ENCODE data around the gene MARCHF9.
A peak's percentile ranks its signal among the peaks of the same experiment; 100 is the strongest.
"Not testable (repeated sequence)": the region's sequence is repeated elsewhere in the genome, so short reads cannot be mapped to it uniquely, and the experiment has no call there.

MARCHF9 gene

GRCh38 chr12:57769594-57769993, 14.7 kb downstream of the MARCHF9 start:
- DNase-seq (ENCODE audit: low read depth in 3 of 3) = no peak

GRCh38 chr12:57770734-57771133, 15.8 kb downstream of the MARCHF9 start:
- DNase-seq (ENCODE audit: low read depth in 3 of 3) = no peak

GRCh38 chr12:57771236-57771872, 16.5 kb downstream of the MARCHF9 start:
- peak; percentile 86 to 94 (median 87) for DNase-seq (ENCODE audit: low read depth in 3 of 3)

GRCh38 chr12:57771873-57772428, 17.0 kb downstream of the MARCHF9 start, which contains the start of gene METTL1:
Gene METTL1, minus strand, starts transcription at chr12:57772105. Its CDS starts 22 bp downstream, at chr12:57772083.
- peak; percentile 86 to 95 (median 92) for DNase-seq (ENCODE audit: low read depth in 3 of 3)

GRCh38 chr12:57772429-57773322, 17.8 kb downstream of the MARCHF9 start, which contains the start of gene EEF1AKMT3:
Gene EEF1AKMT3, plus strand, starts transcription at chr12:57772614. Its CDS starts 111 bp downstream, at chr12:57772725.
- peak in 1 of 3 experiments; percentile 36 for DNase-seq (ENCODE audit: low read depth in 3 of 3)

GRCh38 chr12:57774634-57775033, 19.7 kb downstream of the MARCHF9 start:
- not testable (repeated sequence) for DNase-seq (ENCODE audit: low read depth in 3 of 3)

GRCh38 chr12:57775044-57775443, 20.1 kb downstream of the MARCHF9 start:
- DNase-seq (ENCODE audit: low read depth in 3 of 3) = no peak

GRCh38 chr12:57775563-57776246, 20.8 kb downstream of the MARCHF9 start:
- no peak for DNase-seq (ENCODE audit: low read depth in 3 of 3)

- no peak for DNase-seq (ENCODE audit: low read depth in 3 of 3)
Observed at GRCh38 chr12:57776247-57776587, 21.3 kb downstream of the MARCHF9 start.

GRCh38 chr12:57777367-57777766, 22.5 kb downstream of the MARCHF9 start:
- DNase-seq (ENCODE audit: low read depth in 3 of 3) = no peak

- no peak for DNase-seq (ENCODE audit: low read depth in 3 of 3)
Observed at GRCh38 chr12:57777911-57778310, 23.0 kb downstream of the MARCHF9 start.

- no peak for DNase-seq (ENCODE audit: low read depth in 3 of 3)
Observed at GRCh38 chr12:57779736-57780135, 24.8 kb downstream of the MARCHF9 start.

GRCh38 chr12:57780284-57780897, 25.5 kb downstream of the MARCHF9 start:
- DNase-seq (ENCODE audit: low read depth in 3 of 3) = no peak

- no peak for DNase-seq (ENCODE audit: low read depth in 3 of 3)
Observed at GRCh38 chr12:57781244-57781643, 26.3 kb downstream of the MARCHF9 start.

- no peak for DNase-seq (ENCODE audit: low read depth in 3 of 3)
Observed at GRCh38 chr12:57781801-57782200, 26.9 kb downstream of the MARCHF9 start.

- no peak for DNase-seq (ENCODE audit: low read depth in 3 of 3)
Observed at GRCh38 chr12:57782243-57782607, 27.3 kb downstream of the MARCHF9 start.

GRCh38 chr12:57782608-57783465, 27.9 kb downstream of the MARCHF9 start, which contains the start of gene TSFM:
Gene TSFM, plus strand, starts transcription at chr12:57782787. Its CDS starts 15 bp downstream, at chr12:57782802.
- DNase-seq (ENCODE audit: low read depth in 3 of 3) = peak; percentile 92 to 97 (median 96)

- DNase-seq (ENCODE audit: low read depth in 3 of 3) = no peak
Observed at GRCh38 chr12:57783466-57783801, 28.5 kb downstream of the MARCHF9 start.

GRCh38 chr12:57783861-57784260, 29.0 kb downstream of the MARCHF9 start:
- DNase-seq (ENCODE audit: low read depth in 3 of 3) = no peak

- DNase-seq (ENCODE audit: low read depth in 3 of 3) = no peak
Observed at GRCh38 chr12:57793920-57794319, 39.0 kb downstream of the MARCHF9 start.

GRCh38 chr12:57795354-57795753, 40.5 kb downstream of the MARCHF9 start:
- no peak for DNase-seq (ENCODE audit: low read depth in 3 of 3)
